B cell (primary cell): ENCODE measurements around the gene ARHGAP19. TPM values are rescaled to one million over a fixed set of nuclear protein-coding genes. Genes with fewer than 3 reads are reported as not detected.

ENCODE experiments used
- ATAC-seq: fragments of 200-7000 bp; cut with Tn5 transposase; one replicate; pipeline ENCODE4 v1.10.0; 2021; ENCODE audit warnings: low read depth, mild to moderate bottlenecking, moderate number of reproducible peaks, moderate library complexity
- CTCF ChIA-PET: fragments of 350-600 bp; sonication (Branson Sonifier 250); formaldehyde crosslinking; loops from one replicate; lab custom pipeline; 2021; ENCODE audit warnings: antibody characterized with exemption, inconsistent platforms; lab: Charles Lee
- POLR2A ChIA-PET: fragments of 350-600 bp; sonication (Branson Sonifier 250); formaldehyde crosslinking; loops from one replicate; lab custom pipeline; 2021; ENCODE audit warnings: antibody characterized with exemption; lab: Charles Lee
- DNase-seq: peaks from one replicate; pipeline ENCODE4 v3.0.0; 2013
- H2AFZ ChIP-seq: 2 replicates; pipeline ENCODE4 v1.6.1; 2012; ENCODE audit warnings: mild to moderate bottlenecking, low read depth, low read length; ENCODE audit not compliant: insufficient read depth, poor library complexity, severe bottlenecking
- H3K27ac ChIP-seq, 2 donors: 1 replicate in 1 of 2; 2 replicates in 1 of 2; pipeline ENCODE4 v1.5.1; 2012 to 2013; ENCODE audit warnings: low read length in 2 of 2, mild to moderate bottlenecking in 2 of 2, moderate library complexity in 1 of 2
- H3K27me3 ChIP-seq, 4 experiments: fragments of 200-600 bp in 1 of 4; sonication (generic) in 1 of 4; replicated peaks in 1 of 4; 1 replicate in 2 of 4; 2 replicates in 2 of 4; pipeline versions ENCODE4 v1.6.1 to v1.7.0; 2013 to 2016; ENCODE audit warnings: low read length in 3 of 4, mild to moderate bottlenecking in 2 of 4, mixed read lengths in 1 of 4, moderate library complexity in 1 of 4; ENCODE audit not compliant: insufficient read depth in 4 of 4, control insufficient read depth in 3 of 4; ENCODE audit errors: control extremely low read depth in 1 of 4
- H3K36me3 ChIP-seq, 2 experiments: replicated peaks in 1 of 2; 1 replicate in 1 of 2; 2 replicates in 1 of 2; pipeline versions ENCODE4 v1.6.1 to v1.7.1; 2013; ENCODE audit warnings: low read length in 1 of 2; ENCODE audit not compliant: insufficient read depth in 2 of 2, control insufficient read depth in 1 of 2; ENCODE audit errors: control extremely low read depth in 1 of 2, extremely low read depth in 1 of 2
- H3K4me1 ChIP-seq, 2 donors: fragments of 200-600 bp in 1 of 2; sonication (generic) in 1 of 2; 1 replicate in 1 of 2; 2 replicates in 1 of 2; pipeline versions ENCODE4 v1.5.1 to v1.6.1; 2013 to 2017; ENCODE audit warnings: low read length in 2 of 2; ENCODE audit not compliant: control insufficient read depth in 2 of 2, insufficient read depth in 2 of 2
- H3K4me2 ChIP-seq: replicated peaks from 2 replicates; pipeline ENCODE3; 2012; ENCODE audit warnings: mild to moderate bottlenecking, low read depth, low read length; ENCODE audit not compliant: poor library complexity, severe bottlenecking
- H3K4me3 ChIP-seq, 5 experiments: fragments of 200-600 bp in 1 of 5; sonication (generic) in 1 of 5; 1 replicate in 3 of 5; 2 replicates in 2 of 5; pipeline versions ENCODE4 v1.5.1 to v1.7.0; 2011 to 2016; ENCODE audit warnings: low read length in 4 of 5, mild to moderate bottlenecking in 4 of 5, low read depth in 2 of 5, control low read depth in 1 of 5, moderate library complexity in 1 of 5; ENCODE audit not compliant: insufficient read depth in 1 of 5; ENCODE audit errors: control extremely low read depth in 1 of 5, extremely low read depth in 1 of 5
- H3K79me2 ChIP-seq: fragments of 200-600 bp; sonication (generic); one replicate; pipeline ENCODE4 v1.6.0; 2016; ENCODE audit warnings: low read length; ENCODE audit not compliant: control insufficient read depth, insufficient read depth
- H3K9ac ChIP-seq: fragments of 200-600 bp; sonication (generic); 2 replicates; pipeline ENCODE4 v1.6.1; 2017; ENCODE audit warnings: mild to moderate bottlenecking, low read length, moderate library complexity
- H3K9me3 ChIP-seq, 3 donors: one replicate each; pipeline versions ENCODE4 v1.6.1 to v1.7.1; 2013; ENCODE audit warnings: low read length in 2 of 3; ENCODE audit not compliant: control insufficient read depth in 2 of 3, insufficient read depth in 1 of 3; ENCODE audit errors: control extremely low read depth in 1 of 3
- H4K20me1 ChIP-seq: 2 replicates; pipeline ENCODE4 v1.6.0; 2012; ENCODE audit warnings: mild to moderate bottlenecking, low read length; ENCODE audit not compliant: insufficient read depth, control insufficient read depth, poor library complexity, severe bottlenecking
- H3K27ac Mint-ChIP-seq: one replicate; pipeline ENCODE4 v1.8.0; 2021; ENCODE audit warnings: mixed read lengths
- H3K27me3 Mint-ChIP-seq: one replicate; pipeline ENCODE4 v1.8.0; 2021; ENCODE audit warnings: mixed read lengths
- H3K4me1 Mint-ChIP-seq: one replicate; pipeline ENCODE4 v1.8.0; 2021; ENCODE audit warnings: mixed read lengths
- H3K4me3 Mint-ChIP-seq: one replicate; pipeline ENCODE4 v1.8.0; 2021; ENCODE audit warnings: mixed read lengths
- H3K9me3 Mint-ChIP-seq: one replicate; pipeline ENCODE4 v1.8.0; 2022; ENCODE audit warnings: mixed read lengths; ENCODE audit not compliant: insufficient read depth
- EZH2 ChIP-seq: IDR thresholded peaks from 2 replicates; pipeline ENCODE4 v1.6.1; 2012; ENCODE audit warnings: borderline replicate concordance, low read depth, mild to moderate bottlenecking, moderate library complexity, low read length; ENCODE audit not compliant: insufficient read depth, poor library complexity, severe bottlenecking
- WGBS: methylation state at CpG from one replicate; pipeline ENCODE4 v1.1.5; 2013; ENCODE audit warnings: missing lambda C conversion rate; ENCODE audit not compliant: insufficient coverage; 5-methylcytosine and 5-hydroxymethylcytosine counted together
- intact Hi-C: fragments of 100-400 bp; cut with micrococcal nuclease; formaldehyde crosslinking; loops from one replicate; pipeline ENCODE4 v1.10.0; 2022
- polyA plus RNA-seq: library from polyadenylated mRNA; depleted of rRNA; stranded (reverse); fragments of >200 nt; gene quantifications from 2 replicates; pipeline ENCODE4 v1.2.3, GENCODE V29; 2012
- total RNA-seq, 2 donors: library from RNA; stranded (reverse); fragments of 120-200 nt in 1 of 2; gene quantifications; 1 replicate in 1 of 2; 2 replicates in 1 of 2; pipeline versions ENCODE4 v1.2.3 to v1.2.4, GENCODE V29; 2013 to 2022
- TF ChIP-seq, protein P1 (sequence below): fragments of 200-600 bp; IDR thresholded peaks from one replicate; pipeline ENCODE4 v1.8.0; 2022; ENCODE audit warnings: antibody characterized with exemption, mild to moderate bottlenecking

Gene ARHGAP19
- total and polyA plus RNA-seq, 2 donors (not counting 1 experiment from before 2014, with no cell fraction given) = 6.4 to 22.5 TPM

DNA sequence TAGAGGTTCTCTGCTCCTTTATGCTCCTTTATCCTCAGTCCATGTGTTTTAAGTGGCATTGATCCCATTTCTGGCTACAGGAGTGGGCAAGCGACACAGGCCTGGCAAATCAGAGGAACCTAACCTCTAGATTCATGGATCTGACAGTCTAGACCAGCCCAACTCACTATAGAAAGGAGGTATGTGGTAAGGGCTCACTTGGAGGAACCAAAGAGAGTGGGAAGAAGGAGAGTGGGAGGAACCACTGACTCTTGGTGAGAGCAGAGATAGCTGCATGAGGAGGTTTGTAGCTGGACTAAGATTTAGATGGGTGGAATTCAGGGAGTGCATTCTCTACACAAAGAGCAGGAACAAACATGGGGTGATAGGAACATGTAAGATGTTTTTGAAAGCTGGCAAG lies 15.0 kb upstream of the ARHGAP19 start:
- Mint-ChIP-seq H3K27ac (no peak overlapping the region), H3K4me3 (no peak overlapping the region), H3K4me1 (no peaks in the 10 kb centered on the region), H3K27me3 (no peaks in the 10 kb centered on the region), H3K9me3 (no peaks in the 10 kb centered on the region)
- H3K27ac ChIP-seq = no peak overlapping the region
- H3K9ac ChIP-seq = no peak overlapping the region
- TF ChIP-seq, protein P1, sequence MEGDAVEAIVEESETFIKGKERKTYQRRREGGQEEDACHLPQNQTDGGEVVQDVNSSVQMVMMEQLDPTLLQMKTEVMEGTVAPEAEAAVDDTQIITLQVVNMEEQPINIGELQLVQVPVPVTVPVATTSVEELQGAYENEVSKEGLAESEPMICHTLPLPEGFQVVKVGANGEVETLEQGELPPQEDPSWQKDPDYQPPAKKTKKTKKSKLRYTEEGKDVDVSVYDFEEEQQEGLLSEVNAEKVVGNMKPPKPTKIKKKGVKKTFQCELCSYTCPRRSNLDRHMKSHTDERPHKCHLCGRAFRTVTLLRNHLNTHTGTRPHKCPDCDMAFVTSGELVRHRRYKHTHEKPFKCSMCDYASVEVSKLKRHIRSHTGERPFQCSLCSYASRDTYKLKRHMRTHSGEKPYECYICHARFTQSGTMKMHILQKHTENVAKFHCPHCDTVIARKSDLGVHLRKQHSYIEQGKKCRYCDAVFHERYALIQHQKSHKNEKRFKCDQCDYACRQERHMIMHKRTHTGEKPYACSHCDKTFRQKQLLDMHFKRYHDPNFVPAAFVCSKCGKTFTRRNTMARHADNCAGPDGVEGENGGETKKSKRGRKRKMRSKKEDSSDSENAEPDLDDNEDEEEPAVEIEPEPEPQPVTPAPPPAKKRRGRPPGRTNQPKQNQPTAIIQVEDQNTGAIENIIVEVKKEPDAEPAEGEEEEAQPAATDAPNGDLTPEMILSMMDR = no peak
- TF ChIP-seq EZH2 = no peak
- no peaks in the 10 kb centered on the region for H3K4me1 ChIP-seq
- no peaks in the 10 kb centered on the region for H3K27me3 ChIP-seq
- H3K9me3 ChIP-seq = no peaks in the 10 kb centered on the region
- intact Hi-C loops = no loop called here
- ChIA-PET POLR2A (no interaction called here), CTCF (interaction anchor here (1.3 kb wide), 1 partner anchor 29 kb away, joined by 5 read pairs; no protein-coding TSS in a partner anchor)
- 100% methylated on average over 1 of the region's 1 CpG for WGBS
- H4K20me1 ChIP-seq = no peaks in the 10 kb centered on the region
- no peak overlapping the region for H3K4me3 ChIP-seq
- H3K79me2 ChIP-seq = no peaks in the 10 kb centered on the region
- DNase-seq = no peak
- H3K4me2 ChIP-seq = no peak overlapping the region
- H3K36me3 ChIP-seq = no peaks in the 10 kb centered on the region
- H2AFZ ChIP-seq = no peak overlapping the region
- ATAC-seq = no peak

DNA sequence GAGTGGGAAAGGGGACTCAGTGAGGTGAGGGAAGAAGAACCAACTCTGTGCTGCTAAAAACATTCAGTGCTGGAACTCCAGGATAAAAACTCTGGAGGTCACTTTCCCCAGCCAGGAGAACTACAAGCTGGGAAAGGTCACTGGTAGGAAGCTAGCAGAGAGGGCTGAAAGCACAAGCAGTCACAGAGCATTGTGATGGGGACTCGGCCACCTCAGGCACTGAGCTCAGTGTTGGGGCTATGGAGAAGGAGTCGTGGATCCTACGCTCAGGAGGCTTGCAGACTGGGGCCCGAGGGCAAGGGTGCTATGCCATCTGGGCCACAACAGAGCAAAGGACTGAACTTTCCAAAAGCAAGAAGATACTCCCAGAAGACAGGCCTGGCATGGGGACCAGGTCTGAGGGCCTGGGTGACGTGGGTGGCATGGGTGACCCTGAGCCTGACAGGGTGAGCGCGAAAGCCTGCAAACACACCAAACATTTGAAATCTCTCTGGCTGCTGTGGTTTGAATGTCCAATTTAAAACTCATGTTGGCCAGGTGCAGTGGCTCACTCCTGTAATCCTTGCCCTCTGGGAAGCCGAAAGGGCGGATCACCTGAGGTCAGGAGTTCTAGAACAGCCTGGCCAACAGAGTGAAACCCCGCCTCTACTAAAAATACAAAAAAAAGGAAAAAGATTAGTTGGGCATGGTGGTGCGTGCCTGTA lies 9.8 kb upstream of the ARHGAP19 start:
- H3K4me3 ChIP-seq = no peak overlapping the region
- no peaks in the 10 kb centered on the region for H3K9me3 ChIP-seq
- Mint-ChIP-seq H3K4me1 (no peaks in the 10 kb centered on the region), H3K27ac (no peak overlapping the region), H3K9me3 (no peaks in the 10 kb centered on the region), H3K4me3 (no peak overlapping the region), H3K27me3 (peaks cover 4% of the 10 kb centered on the region)
- H3K27ac ChIP-seq = no peak overlapping the region
- no peaks in the 10 kb centered on the region for H3K36me3 ChIP-seq
- H3K9ac ChIP-seq = no peak overlapping the region
- TF ChIP-seq EZH2 = no peak
- TF ChIP-seq, protein P1 = no peak
- ATAC-seq = no peak
- POLR2A ChIA-PET = no interaction called here
- CTCF ChIA-PET = no interaction called here
- H3K4me2 ChIP-seq = no peak overlapping the region
- no peaks in the 10 kb centered on the region for H3K79me2 ChIP-seq
- H4K20me1 ChIP-seq = no peaks in the 10 kb centered on the region
- no peak overlapping the region for H2AFZ ChIP-seq
- H3K4me1 ChIP-seq = no peaks in the 10 kb centered on the region
- no peaks in the 10 kb centered on the region for H3K27me3 ChIP-seq
- intact Hi-C loops = no loop called here
- no peak for DNase-seq
- WGBS = 95% methylated on average over 6 of the region's 11 CpGs
